Fibroblast of lung (primary cell): ENCODE measurements around the gene ITCH. TPM values are rescaled to one million over a fixed set of nuclear protein-coding genes. Genes with fewer than 3 reads are reported as not detected.

Source experiments
- DNase-seq, 2 donors: peaks; one replicate each; pipeline versions ENCODE4 v3.0.0 to v3.0.0-alpha.2; 2010; ENCODE audit warnings: low read depth in 2 of 2
- H2AFZ ChIP-seq: 2 replicates; pipeline ENCODE4 v1.5.1; 2012; ENCODE audit warnings: low read length, control low read depth, inconsistent platforms
- H3K27ac ChIP-seq: 2 replicates; pipeline ENCODE4 v1.5.1; 2011; ENCODE audit warnings: low read length, control low read depth; ENCODE audit not compliant: insufficient read depth
- H3K27me3 ChIP-seq: 2 replicates; pipeline ENCODE4 v1.5.1; 2011; ENCODE audit warnings: mild to moderate bottlenecking, low read length; ENCODE audit not compliant: control insufficient read depth, insufficient read depth
- H3K36me3 ChIP-seq: 2 replicates; pipeline ENCODE4 v1.5.1; 2011; ENCODE audit warnings: low read length; ENCODE audit not compliant: control insufficient read depth, insufficient read depth
- H3K4me1 ChIP-seq: 2 replicates; pipeline ENCODE4 v1.5.1; 2011; ENCODE audit warnings: low read length; ENCODE audit not compliant: control insufficient read depth, insufficient read depth; ENCODE audit errors: extremely low read depth
- H3K4me2 ChIP-seq: 2 replicates; pipeline ENCODE4 v1.5.1; 2011; ENCODE audit warnings: low read length, control low read depth; ENCODE audit not compliant: insufficient read depth; ENCODE audit errors: extremely low read depth
- H3K4me3 ChIP-seq, 4 experiments: fragments of 200-600 bp in 1 of 4; sonication (generic) in 1 of 4; replicated peaks in 1 of 4; 2 replicates each; pipeline ENCODE4 v1.5.1; 2011 to 2016; ENCODE audit warnings: low read length in 4 of 4, low read depth in 3 of 4, mild to moderate bottlenecking in 3 of 4, control low read depth in 2 of 4, inconsistent platforms in 1 of 4, mixed read lengths in 1 of 4; ENCODE audit not compliant: insufficient read depth in 1 of 4; ENCODE audit errors: control extremely low read depth in 1 of 4
- H3K79me2 ChIP-seq: 2 replicates; pipeline ENCODE4 v1.5.1; 2012; ENCODE audit warnings: mild to moderate bottlenecking, low read length, inconsistent platforms; ENCODE audit not compliant: control insufficient read depth, insufficient read depth
- H3K9ac ChIP-seq: 2 replicates; pipeline ENCODE4 v1.5.1; 2011; ENCODE audit warnings: mild to moderate bottlenecking, low read length, control low read depth; ENCODE audit not compliant: insufficient read depth
- H3K9me3 ChIP-seq: 2 replicates; pipeline ENCODE4 v1.5.1; 2012; ENCODE audit warnings: low read depth, low read length; ENCODE audit not compliant: control insufficient read depth, insufficient read depth
- H4K20me1 ChIP-seq: 2 replicates; pipeline ENCODE4 v1.5.1; 2011; ENCODE audit warnings: low read length; ENCODE audit not compliant: control insufficient read depth, insufficient read depth; ENCODE audit errors: extremely low read depth
- CTCF ChIP-seq, 2 donors: IDR thresholded peaks in 1 of 2; conservative IDR thresholded peaks in 1 of 2; 1 replicate in 1 of 2; 2 replicates in 1 of 2; pipeline ENCODE4 v1.5.1; 2011 to 2012; ENCODE audit warnings: low read length in 2 of 2, control low read depth in 1 of 2, inconsistent platforms in 1 of 2, low read depth in 1 of 2, mild to moderate bottlenecking in 1 of 2
- EZH2 ChIP-seq: IDR thresholded peaks from 2 replicates; pipeline ENCODE4 v1.5.1; 2012; ENCODE audit warnings: low read length, control low read depth, mild to moderate bottlenecking; ENCODE audit errors: missing control alignments
- polyA plus RNA-seq, 2 donors: library from polyadenylated mRNA; depleted of rRNA in 1 of 2; stranded (reverse) in 1 of 2; unstranded in 1 of 2; fragments of >200 nt; gene quantifications; 2 replicates each; pipeline ENCODE4 v1.2.1, GENCODE V29; 2011 to 2012; ENCODE audit warnings: missing spikeins in 1 of 2
- total RNA-seq: library from RNA; depleted of rRNA; stranded (reverse); fragments of >200 nt; gene quantifications from 2 replicates; pipeline ENCODE4 v1.2.1, GENCODE V29; 2014

Gene ITCH
- total and polyA plus RNA-seq, 2 donors (not counting 1 experiment from before 2014, with no cell fraction given), result 25.0 to 77.6 TPM

- H3K9ac ChIP-seq, result no peak overlapping the region
- H3K4me1 ChIP-seq, result peaks cover 4% of the 10 kb centered on the region
- H3K36me3 ChIP-seq, result peaks cover 2% of the 10 kb centered on the region
- H4K20me1 ChIP-seq, result no peaks in the 10 kb centered on the region
- no peaks in the 10 kb centered on the region for H3K9me3 ChIP-seq
- no peaks in the 10 kb centered on the region for H3K27me3 ChIP-seq
- H3K79me2 ChIP-seq, result no peaks in the 10 kb centered on the region
- no peak overlapping the region for H3K4me2 ChIP-seq
- H2AFZ ChIP-seq, result no peak overlapping the region
- DNase-seq, result peak in 1 of 2 donors; percentile 22
- no peak for TF ChIP-seq EZH2
- no peak for TF ChIP-seq CTCF (conservative IDR thresholded peaks at IDR 0.05 in 1 of 2, IDR thresholded peaks at IDR 0.05 in 1 of 2; ENCODE audit: low read depth in 1 of 2, low read length in 2 of 2)
- no peak overlapping the region for H3K4me3 ChIP-seq
- no peak overlapping the region for H3K27ac ChIP-seq
Measured at GRCh38 chr20:34461779-34462087, 98.7 kb downstream of the ITCH start.

GRCh38 chr20:34468951-34469350 is 105.9 kb downstream of the ITCH start:
- no peaks in the 10 kb centered on the region for H4K20me1 ChIP-seq

GRCh38 chr20:34472246-34472925 is 109.3 kb downstream of the ITCH start:
- Histone ChIP-seq H2AFZ (no peak overlapping the region), H3K27me3 (no peaks in the 10 kb centered on the region), H3K9ac (no peak overlapping the region), H3K4me3 (no peak overlapping the region), H3K36me3 (no peaks in the 10 kb centered on the region), H3K4me2 (no peak overlapping the region), H3K27ac (no peak overlapping the region), H3K9me3 (no peaks in the 10 kb centered on the region), H3K4me1 (peaks cover 13% of the 10 kb centered on the region), H4K20me1 (no peaks in the 10 kb centered on the region), H3K79me2 (no peaks in the 10 kb centered on the region)
- TF ChIP-seq EZH2 (no peak), CTCF (conservative IDR thresholded peaks at IDR 0.05 in 1 of 2, IDR thresholded peaks at IDR 0.05 in 1 of 2; ENCODE audit: low read depth in 1 of 2, low read length in 2 of 2) (no peak)
- DNase-seq, result peak; percentile 66 to 72

More at GRCh38 chr20:34468951-34469350, 105.9 kb downstream of the ITCH start:
- no peaks in the 10 kb centered on the region for H3K9me3 ChIP-seq
- H3K4me2 ChIP-seq, result no peak overlapping the region
- no peak for TF ChIP-seq CTCF (conservative IDR thresholded peaks at IDR 0.05 in 1 of 2, IDR thresholded peaks at IDR 0.05 in 1 of 2; ENCODE audit: low read depth in 1 of 2, low read length in 2 of 2)
- no peak for TF ChIP-seq EZH2
- H3K36me3 ChIP-seq, result peaks cover 2% of the 10 kb centered on the region
- H3K27me3 ChIP-seq, result no peaks in the 10 kb centered on the region
- H3K79me2 ChIP-seq, result no peaks in the 10 kb centered on the region
- no peak overlapping the region for H3K27ac ChIP-seq
- no peak overlapping the region for H3K4me3 ChIP-seq
- no peak for DNase-seq
- H2AFZ ChIP-seq, result no peak overlapping the region
- H3K9ac ChIP-seq, result no peak overlapping the region
- H3K4me1 ChIP-seq, result peaks cover 13% of the 10 kb centered on the region
